T47D (cell line): ENCODE measurements around the gene GPA33.

ENCODE experiments used
- DNase-seq, 2 experiments: peaks; one replicate each; pipeline versions ENCODE4 v3.0.0 to v3.0.0-alpha.2; 2011 to 2012; ENCODE audit warnings: low read depth in 1 of 2, low spot score in 1 of 2
- JUND ChIP-seq: IDR thresholded peaks from 2 replicates; pipeline ENCODE4 v1.6.1; 2012; ENCODE audit warnings: low read depth
- in situ Hi-C: cut with HindIII; loops from 2 replicates; pipeline ENCODE4 v1.10.0; 2016; ENCODE audit warnings: low sequenced_read_pairs, low pct_unique_long_range_greater_than_20kb

The GPA33 gene

DNA sequence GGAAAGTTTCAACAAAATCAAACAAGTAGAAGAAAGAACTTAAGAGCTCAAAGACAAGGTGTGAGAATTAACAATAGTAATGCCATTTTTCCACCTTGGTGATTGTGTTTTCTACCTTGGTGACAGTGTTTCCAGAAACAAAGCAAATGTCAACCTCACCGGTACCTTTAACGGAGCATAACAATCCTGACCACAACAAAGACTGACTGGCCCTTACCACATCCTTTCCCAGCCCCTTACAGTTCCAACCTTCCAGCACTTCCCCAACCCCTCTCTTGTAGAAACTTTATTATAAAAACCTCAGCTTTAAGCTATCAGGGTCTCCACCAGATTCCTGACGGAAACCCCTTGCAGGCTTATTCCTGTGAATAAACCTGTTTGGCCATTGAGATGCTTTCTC is 20.4 kb upstream of the GPA33 start:
- no peak for TF ChIP-seq JUND
- in situ Hi-C loops = no loop called here
- DNase-seq = no peak

GRCh38 chr1:167109125-167109524 is 18.9 kb upstream of the GPA33 start:
- TF ChIP-seq JUND = no peak
- peak in 1 of 2 experiments; percentile 37 for DNase-seq
- in situ Hi-C loops = no loop called here

DNA sequence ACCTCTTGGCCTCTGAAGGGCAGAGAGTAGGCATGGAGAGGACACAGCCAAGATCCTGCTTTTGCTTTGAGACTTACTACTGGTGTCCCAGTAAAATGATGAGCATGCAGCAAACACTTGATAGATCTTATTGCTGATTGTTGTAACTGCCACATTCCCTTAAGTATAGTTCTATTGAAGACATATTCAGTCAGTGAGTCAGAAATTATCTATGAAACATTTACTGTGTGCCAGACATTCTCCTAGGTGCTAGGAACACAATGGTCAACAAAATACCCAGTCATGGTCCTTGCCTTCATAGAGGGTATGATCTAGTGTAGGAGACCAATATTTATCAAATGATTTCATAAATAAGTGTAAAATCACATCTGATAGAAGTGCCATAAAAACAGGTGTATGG is 17.3 kb upstream of the GPA33 start:
- DNase-seq = no peak
- in situ Hi-C loops = no loop called here
- no peak for TF ChIP-seq JUND

DNA sequence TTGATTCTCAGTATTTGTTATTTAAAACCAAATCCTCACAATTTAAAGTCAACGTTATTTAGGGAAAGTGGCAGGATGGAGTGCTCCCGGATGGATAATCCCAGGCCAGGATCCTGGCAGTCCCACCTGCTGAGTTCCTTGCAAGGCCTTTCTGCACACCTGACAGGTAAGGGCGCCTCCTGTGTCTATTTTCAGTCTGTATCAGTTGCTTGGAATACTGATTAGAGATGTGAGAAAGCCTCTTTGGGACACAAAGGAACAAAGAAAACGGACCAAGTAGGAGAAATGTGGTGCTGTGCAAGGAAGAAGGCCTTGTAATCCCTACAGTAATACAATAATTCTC is 15.9 kb upstream of the GPA33 start:
- in situ Hi-C loops = no loop called here
- DNase-seq = no peak
- no peak for TF ChIP-seq JUND

- TF ChIP-seq JUND = no peak
- in situ Hi-C loops = no loop called here
- DNase-seq = no peak
Observed at GRCh38 chr1:167105271-167106118, 15.3 kb upstream of the GPA33 start.

- no peak for TF ChIP-seq JUND
- no peak for DNase-seq
- in situ Hi-C loops = no loop called here
Observed at GRCh38 chr1:167104256-167104633, 14.1 kb upstream of the GPA33 start.

- no peak for TF ChIP-seq JUND
- no peak for DNase-seq
- in situ Hi-C loops = no loop called here
Observed at GRCh38 chr1:167102906-167103573, 12.9 kb upstream of the GPA33 start.

- no peak for TF ChIP-seq JUND
- DNase-seq = no peak
- in situ Hi-C loops = no loop called here
Observed at GRCh38 chr1:167101754-167102153, 11.6 kb upstream of the GPA33 start.

GRCh38 chr1:167100730-167101129 is 10.6 kb upstream of the GPA33 start:
- in situ Hi-C loops = no loop called here
- DNase-seq = no peak
- no peak for TF ChIP-seq JUND

- TF ChIP-seq JUND = no peak
- no peak for DNase-seq
- in situ Hi-C loops = no loop called here
Observed at GRCh38 chr1:167099851-167100250, 9.7 kb upstream of the GPA33 start.

DNA sequence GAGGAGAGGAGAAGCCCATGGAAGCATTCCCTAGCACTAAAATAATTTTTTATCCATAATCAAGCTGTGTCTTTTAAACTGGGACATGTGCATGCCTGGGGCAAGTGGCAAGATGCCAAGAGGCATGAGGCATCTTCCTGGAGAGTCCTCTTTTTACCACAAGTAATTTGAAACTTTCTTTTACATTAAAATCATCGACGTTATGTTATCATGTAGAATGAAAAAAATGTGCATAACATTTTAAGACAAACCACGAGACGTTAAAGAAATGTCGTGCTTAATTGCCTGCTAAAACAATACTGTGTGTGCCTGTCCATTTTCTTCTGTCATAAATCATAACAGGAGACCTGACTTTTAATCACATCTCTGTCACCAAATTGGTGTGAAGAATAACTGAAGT is 5.2 kb upstream of the GPA33 start:
- in situ Hi-C loops = no loop called here
- TF ChIP-seq JUND = no peak
- peak in 1 of 2 experiments; percentile 61 for DNase-seq

DNA sequence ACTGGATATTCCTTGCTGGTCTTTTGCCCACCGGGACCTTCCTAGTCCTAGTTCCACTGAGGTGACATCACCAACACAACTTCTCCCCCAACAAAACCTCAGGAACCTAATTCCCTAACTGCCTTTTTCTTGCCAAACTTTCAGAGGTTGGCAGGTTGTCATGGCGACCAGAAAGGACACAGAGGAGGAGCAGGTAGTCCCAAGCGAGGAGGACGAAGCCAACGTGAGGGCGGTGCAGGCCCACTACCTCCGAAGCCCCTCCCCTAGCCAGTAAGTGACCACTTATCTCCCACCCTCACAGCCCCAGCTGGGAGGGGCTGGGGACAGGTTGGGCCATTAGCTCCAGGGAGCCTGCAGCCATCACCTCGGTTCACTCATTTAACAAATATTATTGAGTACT is 4.5 kb upstream of the GPA33 start:
- TF ChIP-seq JUND = no peak
- DNase-seq = no peak
- in situ Hi-C loops = no loop called here

GRCh38 chr1:167093846-167094516 is 3.8 kb upstream of the GPA33 start, which contains the start of gene STYXL2:
TSS of gene STYXL2 (plus strand) at chr1:167094075. CDS start at chr1:167094850, 775 bp downstream.
- TF ChIP-seq JUND = no peak
- in situ Hi-C loops = no loop called here
- no peak for DNase-seq
